HG03097 (cell line): ENCODE measurements around the gene OLA1.

Source experiments
- ATAC-seq: cut with Tn5 transposase; IDR thresholded peaks from one replicate; pipeline ENCODE4 v1.9.1; 2021; ENCODE audit not compliant: unreplicated experiment, low FRiP score

OLA1 gene

DNA sequence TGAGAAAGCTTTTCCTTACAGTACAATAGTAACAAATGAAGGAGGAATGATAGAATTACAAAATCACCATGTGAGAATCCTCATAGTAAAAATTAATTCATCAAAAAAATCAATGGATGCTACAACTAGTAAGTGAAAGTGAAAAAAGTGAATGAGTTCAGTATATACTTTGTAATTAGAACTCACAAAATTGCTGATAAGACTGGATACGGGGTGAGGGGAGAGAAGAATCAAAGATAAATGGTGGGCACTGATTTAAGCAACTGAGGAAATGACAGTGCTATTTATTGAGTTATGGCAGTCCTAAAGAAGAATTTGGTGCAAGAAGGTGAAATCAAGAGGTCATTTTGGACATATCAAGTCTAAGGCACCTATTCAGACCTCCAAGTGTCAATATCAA lies 20.6 kb downstream of the OLA1 start:
- no peak for ATAC-seq

DNA sequence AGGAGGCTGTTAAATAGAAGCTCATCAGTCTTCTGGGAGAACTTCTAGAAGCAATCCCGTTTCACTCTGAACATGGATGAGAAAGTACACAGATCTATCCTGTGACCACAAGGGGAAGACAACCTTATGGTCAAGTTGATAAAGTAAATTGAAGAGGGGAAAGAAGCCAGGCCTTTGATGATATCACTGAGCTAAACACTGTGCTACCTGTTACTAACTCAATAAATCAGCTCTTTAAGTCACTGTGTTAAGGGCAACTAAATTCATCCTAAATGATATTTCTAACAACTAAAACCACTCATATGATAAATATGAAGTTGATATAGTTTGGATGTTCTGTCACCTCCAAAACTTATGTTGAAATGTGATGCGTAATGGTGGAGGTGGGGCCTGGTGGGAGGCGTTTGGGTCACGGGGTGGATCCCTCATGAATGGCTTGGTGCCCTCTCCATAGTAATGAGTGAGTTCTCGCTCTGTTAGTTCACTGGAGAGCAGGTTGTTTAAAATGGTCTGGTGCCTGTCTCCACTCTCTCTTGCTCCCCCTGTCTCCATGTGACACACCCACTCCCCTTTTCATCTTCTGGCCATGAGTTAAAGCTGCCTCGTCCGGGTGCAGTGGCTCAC lies 23.6 kb downstream of the OLA1 start:
- no peak for ATAC-seq

DNA sequence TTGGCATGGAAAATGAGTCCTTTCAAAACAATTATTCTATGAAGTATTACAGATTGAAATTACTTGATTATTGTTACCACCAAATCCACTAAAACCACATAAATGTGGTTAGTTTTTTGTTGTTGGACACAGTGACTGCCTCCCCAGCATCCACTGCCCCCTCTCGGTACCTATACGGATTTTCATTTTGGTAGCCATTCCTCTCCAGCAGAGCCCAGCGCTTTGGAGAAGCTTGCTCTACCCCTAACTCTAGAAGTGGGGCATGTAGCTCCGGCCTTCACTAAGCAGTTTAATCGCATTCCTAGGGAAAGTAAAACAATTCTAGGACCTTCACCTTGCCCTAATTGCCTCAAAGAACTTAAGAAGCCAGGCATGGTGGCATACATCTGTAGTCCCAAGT lies 24.2 kb downstream of the OLA1 start:
- ATAC-seq, result no peak

DNA sequence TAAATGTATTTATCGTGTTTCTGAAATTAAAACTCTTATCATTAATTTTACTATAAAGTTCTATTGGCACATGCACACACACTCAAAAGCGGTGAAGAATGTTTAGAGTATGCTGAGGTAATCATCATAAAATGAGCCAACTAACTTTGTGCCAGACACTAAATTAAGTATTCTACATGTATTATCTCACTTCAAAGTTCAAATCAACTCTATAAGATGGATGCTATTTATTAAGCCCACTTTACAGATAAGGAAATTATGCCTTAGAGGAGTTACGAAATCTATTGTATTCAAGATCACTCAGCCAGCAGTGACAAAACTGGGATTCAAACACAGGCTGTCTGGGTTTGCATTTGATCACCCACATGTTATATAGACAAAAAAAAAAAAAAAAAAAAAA lies 24.9 kb downstream of the OLA1 start:
- ATAC-seq, result no peak

DNA sequence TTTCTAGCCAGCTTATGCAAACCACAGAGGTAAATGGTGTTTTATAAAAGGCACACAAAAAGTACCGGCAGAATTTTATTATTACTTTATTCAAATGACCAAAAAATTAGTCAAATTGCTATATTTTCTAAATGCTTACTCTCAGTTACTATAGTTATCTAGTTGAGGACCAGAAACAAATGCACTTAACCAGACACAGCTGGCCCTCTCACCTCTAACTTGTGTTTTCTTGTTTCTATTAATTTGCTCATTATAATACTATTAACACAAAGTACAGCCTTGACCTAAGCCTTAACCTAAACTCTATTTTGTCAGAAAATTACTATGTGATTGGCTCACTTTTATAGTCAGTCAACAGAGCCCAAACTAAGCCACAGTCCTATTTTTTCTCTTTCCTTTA lies 26.2 kb downstream of the OLA1 start:
- no peak for ATAC-seq

DNA sequence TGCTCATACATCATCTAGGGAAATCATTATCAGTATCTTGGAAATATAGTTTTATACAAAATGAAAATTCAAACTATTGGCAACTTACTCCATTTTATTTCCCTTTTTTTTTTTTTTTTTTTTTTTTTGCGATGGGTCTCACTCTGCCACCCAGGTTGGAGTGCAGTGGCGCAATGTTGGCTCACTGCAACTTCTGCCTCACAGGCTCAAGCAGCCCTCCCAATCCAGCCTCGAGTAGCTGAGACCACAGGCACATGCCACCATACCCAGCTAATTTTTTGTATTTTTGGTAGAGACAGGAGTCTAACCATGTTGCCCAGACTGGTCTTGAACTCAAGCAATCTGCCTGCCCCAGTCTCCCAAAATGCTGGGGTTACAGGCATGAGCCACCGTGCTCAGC lies 29.0 kb downstream of the OLA1 start:
- ATAC-seq, result no peak

DNA sequence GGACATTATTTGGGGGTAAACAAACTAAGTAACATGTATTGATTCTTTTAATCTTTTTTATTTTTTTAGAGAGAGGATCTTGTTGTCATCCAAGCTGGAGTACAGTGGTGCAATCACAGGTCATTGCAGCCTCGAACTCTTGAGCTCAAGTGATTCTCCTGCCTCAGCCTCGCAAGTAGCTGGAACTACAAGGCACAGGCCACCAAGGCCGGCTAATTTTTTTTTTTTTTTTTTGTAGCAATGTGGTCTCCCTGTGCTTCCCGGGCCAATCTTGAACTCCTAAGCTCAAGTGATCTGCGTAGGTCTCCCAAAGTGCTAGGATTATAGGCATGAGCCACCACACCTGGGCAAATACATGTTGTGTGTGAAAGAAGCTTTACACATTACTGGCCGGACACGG lies 29.6 kb downstream of the OLA1 start:
- no peak for ATAC-seq

DNA sequence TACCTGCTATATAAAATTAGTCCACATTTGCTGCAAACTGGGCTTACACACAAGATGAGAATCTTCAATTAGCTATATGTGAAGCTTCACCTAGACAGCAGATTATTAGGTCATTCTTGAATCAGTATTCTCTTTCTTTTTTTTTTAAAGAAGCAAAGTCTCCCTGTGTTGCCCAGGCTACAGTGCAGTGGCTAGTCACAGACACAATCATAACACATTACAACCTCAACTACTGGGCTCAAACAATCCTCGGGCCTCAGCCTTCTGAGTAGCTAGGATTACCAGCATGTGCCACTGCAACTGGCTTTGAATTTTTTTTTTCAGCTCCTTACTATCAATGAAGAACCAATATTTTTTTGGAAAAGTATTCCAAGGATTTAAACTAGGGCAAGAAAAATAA lies 30.5 kb downstream of the OLA1 start:
- no peak for ATAC-seq

DNA sequence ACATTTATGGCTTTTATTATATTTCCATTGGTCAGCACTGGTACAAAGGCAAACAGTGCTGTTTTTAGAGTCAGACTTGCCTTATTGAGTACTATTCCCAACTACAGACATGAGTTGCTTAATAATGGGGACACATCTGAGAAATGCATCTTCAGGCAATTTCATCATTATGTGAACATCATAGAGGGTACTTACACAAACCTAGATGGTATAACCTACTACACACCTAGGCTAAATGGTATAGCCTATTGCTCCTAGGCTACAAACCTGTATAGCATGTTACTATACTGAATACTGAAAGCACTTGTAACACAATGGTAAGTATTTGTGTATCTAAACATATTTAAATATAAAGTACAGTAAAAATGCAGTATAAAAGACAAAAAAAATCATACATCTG lies 36.4 kb downstream of the OLA1 start:
- ATAC-seq, result no peak

DNA sequence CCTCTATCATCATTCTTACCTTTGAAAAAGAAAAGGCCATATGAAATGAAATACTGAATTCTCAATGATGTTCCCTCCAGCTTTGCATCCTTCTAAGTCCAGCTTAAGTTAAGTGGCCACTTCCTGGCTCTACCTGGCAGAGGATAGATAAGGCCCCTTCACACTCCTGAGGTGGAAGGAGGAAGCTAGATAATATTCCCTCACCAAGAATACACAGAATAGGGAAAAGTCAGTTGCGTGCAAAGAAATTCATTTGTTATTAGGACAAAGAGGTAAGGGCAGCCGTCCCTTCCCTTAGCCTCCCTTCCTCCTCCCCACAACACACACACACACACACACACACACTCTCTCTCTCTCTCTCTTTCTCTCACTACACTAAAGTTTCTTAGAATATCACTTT lies 37.5 kb downstream of the OLA1 start:
- ATAC-seq, result no peak

DNA sequence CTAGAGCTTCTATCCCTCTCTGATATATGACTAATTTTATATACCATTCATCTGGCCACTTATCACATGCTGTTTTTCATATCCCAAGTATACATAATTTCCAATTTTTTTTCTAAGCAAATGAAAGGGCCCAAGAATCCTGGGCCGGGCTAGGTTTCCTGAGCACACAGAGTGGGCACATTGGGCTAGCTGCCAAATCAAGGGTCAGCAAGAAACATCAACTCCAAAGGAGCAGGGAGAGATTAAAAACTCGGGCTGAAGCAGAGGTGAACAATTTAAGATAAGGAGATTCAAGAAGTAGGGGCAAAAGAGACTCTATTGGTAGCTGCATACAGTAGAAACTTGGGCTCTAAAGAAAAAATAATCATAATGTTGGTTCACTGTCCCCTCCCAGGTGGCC lies 39.0 kb downstream of the OLA1 start:
- no peak for ATAC-seq

DNA sequence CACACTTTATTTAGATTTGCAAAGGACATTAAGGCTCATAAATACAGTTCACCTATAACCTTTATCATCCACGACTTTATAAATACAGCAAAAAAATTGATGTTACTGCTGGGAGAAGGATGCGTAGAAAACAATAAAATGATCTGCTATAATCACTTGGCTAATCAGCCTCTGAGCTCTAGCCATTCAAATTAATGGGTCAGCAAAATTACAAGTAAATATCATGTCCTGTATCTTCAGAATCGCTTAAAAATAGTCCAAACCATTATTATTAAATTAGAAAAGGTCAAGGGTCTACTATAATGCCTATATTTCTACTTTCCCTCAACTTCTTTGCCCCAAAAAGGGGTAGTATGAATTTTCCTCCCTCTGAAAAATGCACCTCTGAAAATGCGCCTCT lies 40.3 kb downstream of the OLA1 start:
- no peak for ATAC-seq

DNA sequence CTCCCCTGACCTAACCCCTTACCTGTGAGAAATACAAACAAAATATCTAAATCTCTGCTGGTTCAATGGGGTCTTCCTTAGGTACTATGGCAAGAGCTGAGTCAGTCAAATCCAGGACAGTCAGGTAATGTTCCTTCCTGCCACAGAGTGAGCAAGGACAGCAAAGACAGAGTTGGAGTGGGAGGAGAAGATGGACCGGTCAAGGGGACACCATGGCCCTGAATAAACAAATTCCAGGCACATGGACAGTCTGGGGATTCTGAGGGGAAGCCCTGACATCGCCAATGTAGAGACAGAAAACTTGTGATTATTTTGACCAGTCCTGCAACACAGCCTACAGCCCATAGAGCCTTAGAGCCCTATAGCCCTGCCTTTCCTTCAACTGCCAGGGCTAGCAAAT lies 42.8 kb downstream of the OLA1 start:
- no peak for ATAC-seq

DNA sequence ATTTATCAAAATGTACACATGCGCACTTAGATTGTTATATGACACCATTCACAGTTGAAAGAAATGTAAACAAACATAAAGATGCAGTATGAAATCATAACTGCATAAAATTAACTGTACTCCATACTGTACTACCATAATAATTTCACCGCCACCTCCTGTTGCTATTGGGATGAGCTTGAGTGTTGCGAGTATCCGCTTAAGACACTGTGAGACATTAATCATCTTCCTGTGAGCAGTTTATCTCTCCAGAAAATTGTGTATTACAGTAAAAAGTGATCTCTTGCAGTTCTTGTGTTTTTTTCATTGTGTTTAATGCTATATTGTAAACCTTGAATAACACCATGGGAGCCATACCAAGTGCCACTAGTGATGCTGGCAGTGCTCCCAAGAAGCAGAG lies 46.1 kb downstream of the OLA1 start:
- no peak for ATAC-seq

DNA sequence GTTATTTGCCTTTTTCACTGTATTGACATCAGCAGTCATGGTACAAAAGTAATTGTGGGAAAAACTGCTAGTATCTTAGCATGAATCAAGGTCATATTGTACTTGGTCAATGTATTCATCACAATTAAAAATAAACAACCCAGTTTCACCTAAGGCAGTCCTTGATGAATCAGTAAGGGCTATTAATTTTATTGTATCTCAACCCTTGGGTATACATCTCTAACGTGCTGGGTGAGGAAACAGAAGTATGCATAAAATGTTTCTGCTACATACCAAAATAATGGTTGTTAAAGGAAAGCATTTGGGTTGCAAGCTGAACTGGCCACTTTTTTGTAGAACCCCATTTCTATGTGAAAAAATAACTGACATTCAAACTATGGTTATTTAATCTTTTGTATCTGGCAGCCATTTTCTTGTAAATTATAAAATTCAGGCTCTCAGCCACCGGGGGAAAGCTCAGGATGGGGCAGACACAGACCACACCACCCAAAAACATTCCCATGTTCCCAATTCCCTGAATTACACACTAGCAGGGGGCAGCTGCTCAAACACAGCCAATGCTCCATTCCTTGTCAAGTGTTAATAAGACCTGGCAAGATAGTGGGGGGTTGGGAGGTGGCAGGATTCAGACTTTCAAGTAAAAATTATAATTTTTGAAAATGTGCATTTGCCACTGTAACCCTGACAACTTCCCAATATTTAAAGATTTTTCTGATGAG lies 49.3 kb downstream of the OLA1 start:
- no peak for ATAC-seq

DNA sequence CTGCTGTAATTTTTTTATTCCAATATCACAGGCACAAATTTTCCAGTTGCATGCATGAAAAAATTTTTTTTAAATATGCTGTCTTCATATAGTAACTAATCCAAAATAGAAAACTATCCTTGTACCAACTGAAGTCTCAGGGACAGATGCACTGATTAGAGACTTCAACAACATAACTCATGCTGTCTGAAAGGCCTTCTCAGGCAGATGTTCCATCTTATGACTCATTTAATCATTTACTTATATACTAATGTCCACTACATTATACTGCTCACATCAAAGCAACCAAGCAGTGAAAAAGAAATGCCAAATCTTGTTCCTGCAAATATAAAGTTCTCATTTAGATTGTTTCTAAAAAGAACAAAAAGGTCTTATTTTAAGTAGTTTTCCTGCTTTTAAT lies 53.1 kb downstream of the OLA1 start:
- ATAC-seq, result no peak

DNA sequence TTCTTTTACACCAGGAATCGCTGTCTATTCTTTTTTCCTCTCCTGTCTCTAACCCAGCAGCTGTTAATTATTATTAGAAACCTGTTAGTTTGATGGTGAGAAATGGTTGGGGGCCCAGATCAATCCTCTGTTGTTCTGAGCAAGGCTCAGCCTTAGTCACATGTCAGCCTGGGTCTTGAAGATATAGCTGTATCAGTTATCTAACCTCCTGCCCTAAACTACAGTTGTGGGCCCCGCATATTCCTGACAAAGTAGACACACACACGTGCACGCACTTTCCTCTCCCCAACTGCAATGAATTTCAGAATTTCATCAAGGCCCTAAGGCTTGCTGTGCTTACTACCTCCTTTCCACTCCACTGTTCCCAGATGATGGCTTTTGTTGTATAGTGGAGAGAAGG lies 54.6 kb downstream of the OLA1 start:
- ATAC-seq, result no peak

DNA sequence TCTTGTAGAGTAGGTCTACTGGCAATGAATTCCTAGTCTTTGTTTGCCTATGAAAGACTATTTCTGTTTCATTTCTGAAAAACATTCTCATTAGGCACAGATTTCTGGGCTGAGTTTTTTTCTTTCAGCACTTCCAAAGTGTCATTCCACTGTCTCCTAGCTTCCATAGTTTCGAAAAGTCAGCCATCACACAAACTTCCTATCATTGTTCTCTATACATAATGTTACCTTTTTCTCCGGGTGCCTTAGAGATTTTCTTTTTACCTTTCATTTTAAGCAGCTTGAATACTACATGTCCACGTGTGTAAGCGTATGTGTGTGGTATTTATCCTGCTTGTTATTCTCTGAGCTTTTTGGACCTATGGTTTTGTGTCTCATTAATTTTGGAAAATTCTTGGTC lies 55.7 kb downstream of the OLA1 start:
- no peak for ATAC-seq

DNA sequence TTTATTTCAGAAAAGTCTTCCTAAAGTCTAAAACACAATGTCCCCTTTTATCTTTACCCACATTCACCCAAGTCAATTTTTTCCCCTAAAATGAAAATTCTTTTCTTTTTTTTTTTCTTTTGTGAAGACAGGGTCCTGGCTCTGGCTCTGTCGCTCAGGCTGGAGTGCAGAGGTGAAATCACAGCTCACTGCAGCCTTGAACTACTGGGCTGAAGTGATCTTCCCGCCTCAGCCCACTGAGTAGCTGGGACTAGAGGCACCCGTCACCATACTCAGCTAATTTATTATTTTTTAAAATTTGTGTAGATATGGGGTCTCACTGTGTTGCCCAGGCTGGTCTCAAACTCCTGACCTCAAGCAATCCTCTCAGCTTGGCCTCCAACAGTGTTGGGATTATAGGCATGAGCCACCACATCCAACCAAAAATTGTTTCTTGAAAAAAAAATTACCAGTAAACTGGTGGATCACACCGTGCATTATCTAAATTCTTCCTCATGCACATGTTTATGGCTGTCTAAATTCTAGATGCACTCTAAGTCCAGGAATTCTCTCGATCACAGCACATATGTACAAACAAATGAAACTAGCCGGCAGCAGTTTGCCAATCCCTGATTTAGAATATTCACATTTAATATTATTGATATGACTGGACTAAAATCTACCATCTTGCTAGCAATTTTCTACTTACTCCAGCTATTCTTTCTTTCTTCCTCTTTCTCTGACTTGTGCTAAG lies 56.8 kb downstream of the OLA1 start:
- ATAC-seq, result no peak

DNA sequence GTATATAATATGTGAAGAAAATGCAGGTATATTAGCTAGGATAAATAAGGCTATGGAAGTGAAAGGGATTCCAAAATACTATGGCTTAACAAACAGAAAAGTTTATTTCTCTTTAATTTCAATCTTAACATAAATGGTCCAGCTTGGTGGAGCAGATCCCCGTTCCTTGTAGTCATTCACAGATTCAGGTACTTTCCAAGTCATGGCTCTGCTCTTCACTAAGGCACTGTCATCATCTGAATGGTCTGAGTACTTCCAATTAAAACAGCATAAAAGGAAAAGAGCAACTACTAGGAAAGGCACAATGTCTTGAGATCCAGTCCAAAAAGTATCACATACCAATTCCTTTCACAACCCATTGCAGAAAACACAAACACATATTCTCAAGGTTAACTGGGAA lies 63.4 kb downstream of the OLA1 start:
- ATAC-seq, result no peak

DNA sequence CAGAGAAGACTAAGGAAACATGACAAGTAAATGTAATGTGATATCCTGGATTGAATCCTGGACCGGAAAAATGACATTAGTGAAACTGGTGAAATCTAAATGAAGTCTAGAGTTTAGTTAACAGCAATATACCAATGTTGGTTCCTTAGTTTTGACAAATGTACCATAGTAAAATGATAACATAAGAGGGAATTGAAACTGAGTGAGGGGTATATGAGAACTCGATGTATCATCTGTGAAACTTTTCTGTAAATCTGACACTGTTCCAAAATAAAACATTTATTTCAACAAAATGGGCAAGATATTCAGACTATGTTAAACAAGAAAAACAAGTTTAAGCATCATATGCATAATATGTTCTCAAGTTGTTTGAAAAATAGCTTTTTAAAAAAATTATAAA lies 63.8 kb downstream of the OLA1 start:
- no peak for ATAC-seq

DNA sequence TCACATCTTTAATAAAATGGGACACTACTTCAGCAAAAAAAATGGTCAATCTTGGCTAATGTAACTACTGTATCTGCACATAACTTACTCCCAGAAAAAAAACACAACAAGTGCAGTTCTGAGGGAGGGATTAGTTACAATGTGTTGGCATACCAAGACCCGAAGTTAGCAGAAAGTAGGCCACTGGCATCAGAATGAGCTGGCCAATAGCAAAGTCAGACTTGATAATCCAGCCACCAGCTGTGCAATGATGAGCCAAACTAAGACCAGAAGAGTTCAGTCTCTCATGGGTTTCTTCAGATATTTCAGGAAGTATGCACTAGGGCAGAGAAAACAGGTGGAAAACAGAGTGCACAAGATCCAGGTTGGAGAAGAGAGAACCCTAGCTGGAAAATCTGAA lies 65.3 kb downstream of the OLA1 start:
- no peak for ATAC-seq
